ENCODE data around the gene C1orf53. TPM values are rescaled to one million over a fixed set of nuclear protein-coding genes. Genes with fewer than 3 reads are reported as not detected.
A peak's percentile ranks its signal among the peaks of the same experiment; 100 is the strongest.

The C1orf53 gene
- total RNA-seq, 1 donor from 2014 or later = 5.9 TPM

- H3K27me3 Mint-ChIP-seq (ENCODE audit: unreplicated experiment) = peaks cover 40% of the 10 kb centered on the region
- no peak overlapping the region for H3K27ac Mint-ChIP-seq (ENCODE audit: unreplicated experiment)
- DNase-seq = peak; percentile 35
- peaks cover 16% of the 10 kb centered on the region for H3K9me3 Mint-ChIP-seq (ENCODE audit: unreplicated experiment)
- H3K4me3 Mint-ChIP-seq (ENCODE audit: unreplicated experiment) = peak overlapping the region; percentile 92
- H3K36me3 Mint-ChIP-seq (ENCODE audit: unreplicated experiment) = peaks cover 5% of the 10 kb centered on the region
- no peak for TF ChIP-seq CTCF (IDR thresholded peaks at IDR 0.05; ENCODE audit: partially characterized antibody, unreplicated experiment)
- peaks cover 31% of the 10 kb centered on the region for H3K4me1 Mint-ChIP-seq (ENCODE audit: low read depth, unreplicated experiment)
Measured at GRCh38 chr1:197921235-197922069, 19.0 kb downstream of the C1orf53 start.

- H3K27ac Mint-ChIP-seq (ENCODE audit: unreplicated experiment) = no peak overlapping the region
- peaks cover 31% of the 10 kb centered on the region for H3K4me1 Mint-ChIP-seq (ENCODE audit: low read depth, unreplicated experiment)
- H3K4me3 Mint-ChIP-seq (ENCODE audit: unreplicated experiment) = peak overlapping the region; percentile 1
- H3K36me3 Mint-ChIP-seq (ENCODE audit: unreplicated experiment) = peaks cover 5% of the 10 kb centered on the region
- DNase-seq = no peak
- TF ChIP-seq CTCF (IDR thresholded peaks at IDR 0.05; ENCODE audit: partially characterized antibody, unreplicated experiment) = no peak
- peaks cover 34% of the 10 kb centered on the region for H3K27me3 Mint-ChIP-seq (ENCODE audit: unreplicated experiment)
- H3K9me3 Mint-ChIP-seq (ENCODE audit: unreplicated experiment) = peaks cover 11% of the 10 kb centered on the region
Measured at GRCh38 chr1:197922070-197922390, 19.6 kb downstream of the C1orf53 start.

- H3K4me3 Mint-ChIP-seq (ENCODE audit: unreplicated experiment) = peak overlapping the region; percentile 30
- H3K27ac Mint-ChIP-seq (ENCODE audit: unreplicated experiment) = no peak overlapping the region
- TF ChIP-seq CTCF (IDR thresholded peaks at IDR 0.05; ENCODE audit: partially characterized antibody, unreplicated experiment) = no peak
- peaks cover 5% of the 10 kb centered on the region for H3K36me3 Mint-ChIP-seq (ENCODE audit: unreplicated experiment)
- peaks cover 25% of the 10 kb centered on the region for H3K4me1 Mint-ChIP-seq (ENCODE audit: low read depth, unreplicated experiment)
- peaks cover 25% of the 10 kb centered on the region for H3K27me3 Mint-ChIP-seq (ENCODE audit: unreplicated experiment)
- peaks cover 8% of the 10 kb centered on the region for H3K9me3 Mint-ChIP-seq (ENCODE audit: unreplicated experiment)
- no peak for DNase-seq
Measured at GRCh38 chr1:197923038-197923437, 20.6 kb downstream of the C1orf53 start.

- H3K27me3 Mint-ChIP-seq (ENCODE audit: unreplicated experiment) = peaks cover 17% of the 10 kb centered on the region
- no peak for DNase-seq
Measured at GRCh38 chr1:197924516-197925123, 22.2 kb downstream of the C1orf53 start.

More at GRCh38 chr1:197924516-197925123, 22.2 kb downstream of the C1orf53 start:
- Mint-ChIP-seq H3K27ac (ENCODE audit: unreplicated experiment) (no peak overlapping the region), H3K4me1 (ENCODE audit: low read depth, unreplicated experiment) (peaks cover 21% of the 10 kb centered on the region), H3K4me3 (ENCODE audit: unreplicated experiment) (peak overlapping the region; percentile 3), H3K36me3 (ENCODE audit: unreplicated experiment) (peaks cover 5% of the 10 kb centered on the region), H3K9me3 (ENCODE audit: unreplicated experiment) (peaks cover 4% of the 10 kb centered on the region)
- peak; percentile 74 for TF ChIP-seq CTCF (IDR thresholded peaks at IDR 0.05; ENCODE audit: partially characterized antibody, unreplicated experiment)
